Mammary epithelial cell (primary cell): ENCODE measurements around the gene EDEM2.

Source experiments
- EZH2 ChIP-seq: IDR thresholded peaks from 2 replicates; pipeline ENCODE4 v1.6.1; 2012; ENCODE audit warnings: low read length, inconsistent platforms, borderline replicate concordance
- TF ChIP-seq, protein P1 (sequence below), 2 donors: IDR thresholded peaks in 1 of 2; conservative IDR thresholded peaks in 1 of 2; 2 replicates each; pipeline ENCODE4 v1.5.1; 2011 to 2012; ENCODE audit warnings: inconsistent platforms in 2 of 2, low read length in 2 of 2, mild to moderate bottlenecking in 2 of 2, control low read depth in 1 of 2, low read depth in 1 of 2; ENCODE audit not compliant: insufficient read depth in 1 of 2; ENCODE audit errors: extremely low read depth in 1 of 2

DNA sequence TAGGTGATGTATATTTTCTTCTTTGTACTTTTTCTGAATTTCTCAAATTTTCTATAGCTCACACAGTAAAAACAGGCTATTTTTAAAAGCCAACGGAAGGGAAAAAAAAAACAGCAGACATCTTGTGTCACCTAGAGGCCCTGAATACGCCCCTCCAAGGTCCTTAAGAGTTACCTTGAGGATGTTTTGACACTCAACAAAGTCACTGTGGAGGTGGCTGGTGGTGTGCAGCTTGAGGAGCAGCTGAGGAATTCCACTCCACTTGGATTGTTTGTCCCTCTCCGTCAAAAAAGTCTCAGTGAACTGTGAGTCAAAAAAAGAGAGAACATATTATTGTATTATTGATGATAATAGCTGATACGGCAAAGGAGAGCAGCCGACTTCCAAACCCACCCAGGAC, 69.3 kb downstream of the EDEM2 start:
- TF ChIP-seq, protein P1, sequence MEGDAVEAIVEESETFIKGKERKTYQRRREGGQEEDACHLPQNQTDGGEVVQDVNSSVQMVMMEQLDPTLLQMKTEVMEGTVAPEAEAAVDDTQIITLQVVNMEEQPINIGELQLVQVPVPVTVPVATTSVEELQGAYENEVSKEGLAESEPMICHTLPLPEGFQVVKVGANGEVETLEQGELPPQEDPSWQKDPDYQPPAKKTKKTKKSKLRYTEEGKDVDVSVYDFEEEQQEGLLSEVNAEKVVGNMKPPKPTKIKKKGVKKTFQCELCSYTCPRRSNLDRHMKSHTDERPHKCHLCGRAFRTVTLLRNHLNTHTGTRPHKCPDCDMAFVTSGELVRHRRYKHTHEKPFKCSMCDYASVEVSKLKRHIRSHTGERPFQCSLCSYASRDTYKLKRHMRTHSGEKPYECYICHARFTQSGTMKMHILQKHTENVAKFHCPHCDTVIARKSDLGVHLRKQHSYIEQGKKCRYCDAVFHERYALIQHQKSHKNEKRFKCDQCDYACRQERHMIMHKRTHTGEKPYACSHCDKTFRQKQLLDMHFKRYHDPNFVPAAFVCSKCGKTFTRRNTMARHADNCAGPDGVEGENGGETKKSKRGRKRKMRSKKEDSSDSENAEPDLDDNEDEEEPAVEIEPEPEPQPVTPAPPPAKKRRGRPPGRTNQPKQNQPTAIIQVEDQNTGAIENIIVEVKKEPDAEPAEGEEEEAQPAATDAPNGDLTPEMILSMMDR (conservative IDR thresholded peaks at IDR 0.05 in 1 of 2, IDR thresholded peaks at IDR 0.05 in 1 of 2; ENCODE audit: extremely low read depth in 1 of 2, insufficient read depth in 1 of 2, low read depth in 1 of 2, low read length in 2 of 2), result no peak
- no peak for TF ChIP-seq EZH2
